ENCODE results near the gene ACR.

DNA sequence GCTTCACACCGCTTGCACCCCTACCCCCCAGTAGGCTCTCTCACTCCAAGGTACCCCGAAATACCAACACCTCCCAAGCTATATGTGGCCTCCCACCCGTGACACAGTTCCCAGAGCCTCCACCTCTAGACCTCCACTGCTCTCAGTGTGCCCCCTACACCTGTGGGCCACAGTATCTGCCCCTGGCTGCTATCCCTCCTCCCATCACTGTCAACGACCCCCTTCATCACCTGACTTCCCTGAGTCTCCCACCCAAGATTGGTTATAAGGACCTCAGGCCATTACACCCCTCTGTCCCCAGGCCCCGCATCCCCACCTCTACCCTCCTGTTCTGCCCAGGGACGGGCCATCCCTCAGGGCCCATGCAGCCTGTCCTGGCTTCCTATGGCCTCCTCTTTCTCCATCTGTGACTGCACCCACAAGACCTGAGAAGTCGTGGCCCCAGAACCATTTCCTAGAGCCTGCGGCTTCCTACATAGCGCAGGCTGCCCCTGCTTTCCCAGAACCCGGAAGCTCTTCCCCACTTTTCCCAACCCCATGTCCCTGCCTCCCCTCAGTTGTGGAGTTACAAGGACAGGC lies 734 bp downstream of the ACR start:
- TF ChIP-seq, protein P1, sequence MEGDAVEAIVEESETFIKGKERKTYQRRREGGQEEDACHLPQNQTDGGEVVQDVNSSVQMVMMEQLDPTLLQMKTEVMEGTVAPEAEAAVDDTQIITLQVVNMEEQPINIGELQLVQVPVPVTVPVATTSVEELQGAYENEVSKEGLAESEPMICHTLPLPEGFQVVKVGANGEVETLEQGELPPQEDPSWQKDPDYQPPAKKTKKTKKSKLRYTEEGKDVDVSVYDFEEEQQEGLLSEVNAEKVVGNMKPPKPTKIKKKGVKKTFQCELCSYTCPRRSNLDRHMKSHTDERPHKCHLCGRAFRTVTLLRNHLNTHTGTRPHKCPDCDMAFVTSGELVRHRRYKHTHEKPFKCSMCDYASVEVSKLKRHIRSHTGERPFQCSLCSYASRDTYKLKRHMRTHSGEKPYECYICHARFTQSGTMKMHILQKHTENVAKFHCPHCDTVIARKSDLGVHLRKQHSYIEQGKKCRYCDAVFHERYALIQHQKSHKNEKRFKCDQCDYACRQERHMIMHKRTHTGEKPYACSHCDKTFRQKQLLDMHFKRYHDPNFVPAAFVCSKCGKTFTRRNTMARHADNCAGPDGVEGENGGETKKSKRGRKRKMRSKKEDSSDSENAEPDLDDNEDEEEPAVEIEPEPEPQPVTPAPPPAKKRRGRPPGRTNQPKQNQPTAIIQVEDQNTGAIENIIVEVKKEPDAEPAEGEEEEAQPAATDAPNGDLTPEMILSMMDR (conservative IDR thresholded peaks at IDR 0.05; ENCODE audit: low read length): no peak
- TF ChIP-seq EZH2phosphoT487 (IDR thresholded peaks at IDR 0.05; ENCODE audit: borderline replicate concordance): no peak

Data from Loucy (cell line).